Kidney capillary endothelial cell (primary cell): ENCODE results near the gene NXPH3.
A peak's percentile ranks its signal among the peaks of the same experiment; 100 is the strongest.
"Not testable (repeated sequence)": the region's sequence is repeated elsewhere in the genome, so short reads cannot be mapped to it uniquely, and the experiment has no call there.

Experiments used
- DNase-seq: peaks from one replicate; pipeline ENCODE4 v3.0.0-alpha.2; 2018; ENCODE audit warnings: low spot score

Gene NXPH3

GRCh38 chr17:49575679-49576087 is at the start of gene NXPH3:
NXPH3 (plus strand) TSS chr17:49575871; CDS start chr17:49576220, 349 bp downstream.
- DNase-seq, result peak; percentile 40

GRCh38 chr17:49527927-49528651 is 47.6 kb upstream of the NXPH3 start:
- DNase-seq, result no peak

GRCh38 chr17:49528966-49529365 is 46.7 kb upstream of the NXPH3 start:
- no peak for DNase-seq

- no peak for DNase-seq
Measured at GRCh38 chr17:49530118-49530517, 45.6 kb upstream of the NXPH3 start.

GRCh38 chr17:49543860-49544259 is 31.8 kb upstream of the NXPH3 start:
- DNase-seq, result no peak

GRCh38 chr17:49545007-49545660 is 30.5 kb upstream of the NXPH3 start:
- no peak for DNase-seq

- DNase-seq, result no peak
Measured at GRCh38 chr17:49545806-49546545, 29.7 kb upstream of the NXPH3 start.

- DNase-seq, result no peak
Measured at GRCh38 chr17:49546546-49547535, 28.8 kb upstream of the NXPH3 start.

GRCh38 chr17:49547566-49547965 is 28.1 kb upstream of the NXPH3 start:
- no peak for DNase-seq

GRCh38 chr17:49548051-49548505 is 27.6 kb upstream of the NXPH3 start:
- no peak for DNase-seq

- peak; percentile 24 for DNase-seq
Measured at GRCh38 chr17:49548506-49549310, 27.0 kb upstream of the NXPH3 start.

- DNase-seq, result no peak
Measured at GRCh38 chr17:49549311-49549605, 26.4 kb upstream of the NXPH3 start.

- no peak for DNase-seq
Measured at GRCh38 chr17:49549691-49550678, 25.7 kb upstream of the NXPH3 start.

- DNase-seq, result not testable (repeated sequence)
Measured at GRCh38 chr17:49550764-49551163, 24.9 kb upstream of the NXPH3 start.

GRCh38 chr17:49551221-49552069 is 24.2 kb upstream of the NXPH3 start:
- DNase-seq, result no peak

- DNase-seq, result no peak
Measured at GRCh38 chr17:49552070-49552751, 23.5 kb upstream of the NXPH3 start.

- DNase-seq, result no peak
Measured at GRCh38 chr17:49553676-49554335, 21.9 kb upstream of the NXPH3 start.
